ENCODE measurements around the gene JTB.

The JTB gene

DNA sequence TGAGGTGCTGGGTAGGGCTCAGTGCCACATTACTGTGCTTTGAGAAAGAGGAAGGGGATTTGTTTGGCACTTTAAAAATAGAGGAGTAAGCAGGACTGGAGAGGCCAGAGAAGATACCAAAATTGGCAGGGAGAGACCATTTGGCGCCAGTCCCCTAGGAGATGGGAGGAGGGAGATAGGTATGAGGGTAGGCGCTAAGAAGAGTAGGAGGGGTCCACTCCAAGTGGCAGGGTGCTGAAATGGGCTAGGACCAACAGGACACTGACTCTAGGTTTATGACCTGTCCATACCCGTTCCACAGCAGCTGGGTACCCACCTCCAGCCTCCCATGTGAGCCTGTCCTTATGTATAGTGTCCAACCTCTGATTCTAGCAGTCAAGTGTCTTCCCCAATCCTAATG is 18.0 kb downstream of the JTB start:
- TF ChIP-seq TCF12 (IDR thresholded peaks at IDR 0.05; ENCODE audit: low read depth): no peak
- TF ChIP-seq TEAD4 (IDR thresholded peaks at IDR 0.05): no peak
- no peak for TF ChIP-seq ZBTB7A (IDR thresholded peaks at IDR 0.05; ENCODE audit: low read depth)
- TF ChIP-seq, protein P1, sequence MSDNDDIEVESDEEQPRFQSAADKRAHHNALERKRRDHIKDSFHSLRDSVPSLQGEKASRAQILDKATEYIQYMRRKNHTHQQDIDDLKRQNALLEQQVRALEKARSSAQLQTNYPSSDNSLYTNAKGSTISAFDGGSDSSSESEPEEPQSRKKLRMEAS (IDR thresholded peaks at IDR 0.05): no peak
- TF ChIP-seq TAF1 (IDR thresholded peaks at IDR 0.05; ENCODE audit: low read depth): no peak
- TF ChIP-seq YY1 (IDR thresholded peaks at IDR 0.05; ENCODE audit: low read depth): no peak
- no peak for TF ChIP-seq EP300 (IDR thresholded peaks at IDR 0.05; ENCODE audit: borderline replicate concordance)
- no peak for TF ChIP-seq CREB1 (IDR thresholded peaks at IDR 0.05; ENCODE audit: low read depth)
- TF ChIP-seq, protein P2, sequence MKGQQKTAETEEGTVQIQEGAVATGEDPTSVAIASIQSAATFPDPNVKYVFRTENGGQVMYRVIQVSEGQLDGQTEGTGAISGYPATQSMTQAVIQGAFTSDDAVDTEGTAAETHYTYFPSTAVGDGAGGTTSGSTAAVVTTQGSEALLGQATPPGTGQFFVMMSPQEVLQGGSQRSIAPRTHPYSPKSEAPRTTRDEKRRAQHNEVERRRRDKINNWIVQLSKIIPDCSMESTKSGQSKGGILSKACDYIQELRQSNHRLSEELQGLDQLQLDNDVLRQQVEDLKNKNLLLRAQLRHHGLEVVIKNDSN (IDR thresholded peaks at IDR 0.05): no peak
- no peak for TF ChIP-seq RAD21 (IDR thresholded peaks at IDR 0.05; ENCODE audit: low read depth)
- no peak for TF ChIP-seq FOXM1 (IDR thresholded peaks at IDR 0.05; ENCODE audit: borderline replicate concordance, low read depth)
- no peak for TF ChIP-seq CEBPB (IDR thresholded peaks at IDR 0.05)
- no peak for TF ChIP-seq NFIC (IDR thresholded peaks at IDR 0.05)
- TF ChIP-seq, protein P3, sequence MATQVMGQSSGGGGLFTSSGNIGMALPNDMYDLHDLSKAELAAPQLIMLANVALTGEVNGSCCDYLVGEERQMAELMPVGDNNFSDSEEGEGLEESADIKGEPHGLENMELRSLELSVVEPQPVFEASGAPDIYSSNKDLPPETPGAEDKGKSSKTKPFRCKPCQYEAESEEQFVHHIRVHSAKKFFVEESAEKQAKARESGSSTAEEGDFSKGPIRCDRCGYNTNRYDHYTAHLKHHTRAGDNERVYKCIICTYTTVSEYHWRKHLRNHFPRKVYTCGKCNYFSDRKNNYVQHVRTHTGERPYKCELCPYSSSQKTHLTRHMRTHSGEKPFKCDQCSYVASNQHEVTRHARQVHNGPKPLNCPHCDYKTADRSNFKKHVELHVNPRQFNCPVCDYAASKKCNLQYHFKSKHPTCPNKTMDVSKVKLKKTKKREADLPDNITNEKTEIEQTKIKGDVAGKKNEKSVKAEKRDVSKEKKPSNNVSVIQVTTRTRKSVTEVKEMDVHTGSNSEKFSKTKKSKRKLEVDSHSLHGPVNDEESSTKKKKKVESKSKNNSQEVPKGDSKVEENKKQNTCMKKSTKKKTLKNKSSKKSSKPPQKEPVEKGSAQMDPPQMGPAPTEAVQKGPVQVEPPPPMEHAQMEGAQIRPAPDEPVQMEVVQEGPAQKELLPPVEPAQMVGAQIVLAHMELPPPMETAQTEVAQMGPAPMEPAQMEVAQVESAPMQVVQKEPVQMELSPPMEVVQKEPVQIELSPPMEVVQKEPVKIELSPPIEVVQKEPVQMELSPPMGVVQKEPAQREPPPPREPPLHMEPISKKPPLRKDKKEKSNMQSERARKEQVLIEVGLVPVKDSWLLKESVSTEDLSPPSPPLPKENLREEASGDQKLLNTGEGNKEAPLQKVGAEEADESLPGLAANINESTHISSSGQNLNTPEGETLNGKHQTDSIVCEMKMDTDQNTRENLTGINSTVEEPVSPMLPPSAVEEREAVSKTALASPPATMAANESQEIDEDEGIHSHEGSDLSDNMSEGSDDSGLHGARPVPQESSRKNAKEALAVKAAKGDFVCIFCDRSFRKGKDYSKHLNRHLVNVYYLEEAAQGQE (IDR thresholded peaks at IDR 0.05; ENCODE audit: low read depth): no peak
- no peak for TF ChIP-seq EGR1 (IDR thresholded peaks at IDR 0.05)

DNA sequence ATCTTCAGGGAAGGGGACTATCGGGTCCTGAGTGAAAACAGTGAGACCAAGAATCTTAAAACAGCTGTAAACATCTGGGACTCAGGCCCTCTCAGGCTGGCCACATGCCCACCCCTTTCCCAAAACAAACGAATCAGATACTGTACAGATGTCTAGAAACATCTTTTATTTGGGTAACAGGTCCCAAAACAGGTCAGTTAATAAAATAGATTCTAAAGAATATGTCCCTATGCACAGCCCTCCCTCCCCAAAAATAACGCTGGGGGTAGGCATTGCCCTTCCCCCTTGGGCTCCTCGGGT is 18.6 kb downstream of the JTB start:
- TF ChIP-seq YY1 (IDR thresholded peaks at IDR 0.05; ENCODE audit: low read depth) (no peak), ZBTB7A (IDR thresholded peaks at IDR 0.05; ENCODE audit: low read depth) (0 out of 2 replicates have a peak, but pooled peaks have one; percentile 8)

DNA sequence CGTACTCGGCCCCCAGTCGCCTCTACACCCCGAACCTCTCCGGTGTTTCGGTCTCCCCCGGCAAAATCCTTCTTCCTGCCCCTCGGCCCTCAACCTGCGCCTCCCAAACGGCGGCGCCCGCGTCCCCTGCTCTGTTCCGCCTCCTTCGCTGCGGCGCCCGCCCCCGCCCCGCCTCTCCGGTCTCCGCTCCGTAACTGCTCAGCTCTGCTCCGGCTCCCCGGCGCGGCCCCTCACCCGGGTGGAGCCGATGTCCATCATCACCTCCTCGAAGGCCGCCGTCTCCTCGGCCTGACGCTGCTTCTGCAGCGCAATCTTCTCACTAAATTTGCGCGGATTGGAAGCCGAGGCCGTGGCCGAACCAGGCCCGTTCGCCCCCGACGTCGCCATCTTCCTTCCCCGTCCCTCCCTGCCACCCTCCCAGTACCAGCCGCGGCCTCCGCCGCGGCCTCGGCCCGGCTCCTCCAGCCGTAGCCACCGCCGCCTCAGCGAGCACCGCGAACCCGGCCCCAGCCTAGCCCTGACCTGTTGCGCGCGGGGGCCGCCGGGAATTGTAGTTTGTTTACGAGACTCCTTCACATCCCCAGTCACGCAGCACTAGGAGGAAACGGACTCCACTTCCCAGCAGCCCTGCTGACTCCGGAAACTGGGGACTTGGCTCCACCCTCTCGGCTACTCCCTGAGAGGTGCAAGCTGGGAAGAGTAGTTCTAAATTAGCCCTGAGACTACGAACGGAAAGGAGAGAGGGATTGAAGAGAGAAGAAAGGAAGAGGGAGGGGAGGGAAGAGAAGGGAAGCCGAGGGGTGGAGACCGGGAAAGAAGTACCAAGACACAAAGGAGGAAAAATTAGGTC is 19.1 kb downstream of the JTB start, which contains the start of gene CRTC2:
TSS of gene CRTC2 (minus strand) at position 502 of the 850 bp plus-strand sequence. CDS start at position 387, 115 bp downstream.
- TF ChIP-seq YY1 (IDR thresholded peaks at IDR 0.05; ENCODE audit: low read depth): peak; percentile 77
- 0 out of 2 replicates have a peak, but pooled peaks have one; percentile 21 for TF ChIP-seq ZBTB7A (IDR thresholded peaks at IDR 0.05; ENCODE audit: low read depth)
- TF ChIP-seq NFIC (IDR thresholded peaks at IDR 0.05): no peak
- TF ChIP-seq, protein P3 (IDR thresholded peaks at IDR 0.05; ENCODE audit: low read depth): no peak
- no peak for TF ChIP-seq EP300 (IDR thresholded peaks at IDR 0.05; ENCODE audit: borderline replicate concordance)
- TF ChIP-seq TCF12 (IDR thresholded peaks at IDR 0.05; ENCODE audit: low read depth): peak; percentile 65
- TF ChIP-seq, protein P1 (IDR thresholded peaks at IDR 0.05): peak; percentile 28; the same call in 1 of the 2 replicates
- TF ChIP-seq, protein P2 (IDR thresholded peaks at IDR 0.05): no peak
- TF ChIP-seq CREB1 (IDR thresholded peaks at IDR 0.05; ENCODE audit: low read depth): peak; percentile 47
- 0 out of 2 replicates have a peak, but pooled peaks have one; percentile 29 for TF ChIP-seq EGR1 (IDR thresholded peaks at IDR 0.05)

DNA sequence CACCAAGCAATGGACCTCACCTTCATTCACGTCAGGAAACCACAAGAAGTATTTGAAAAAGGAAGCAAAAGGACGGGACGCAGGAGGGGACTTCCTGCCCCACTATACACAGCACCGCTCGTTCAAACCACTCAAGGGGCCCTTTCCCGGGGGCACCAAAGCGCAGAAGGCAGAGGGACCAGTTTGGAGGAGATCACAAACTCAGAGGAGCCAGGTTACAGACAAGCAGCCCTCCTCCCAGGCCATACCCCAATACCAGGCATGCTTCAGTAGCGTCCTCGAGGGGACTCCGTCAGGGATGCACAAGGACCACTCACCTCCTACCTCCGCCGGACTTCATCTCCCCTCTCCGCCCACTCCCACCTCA is 19.7 kb downstream of the JTB start:
- TF ChIP-seq TAF1 (IDR thresholded peaks at IDR 0.05; ENCODE audit: low read depth) (no peak), RAD21 (IDR thresholded peaks at IDR 0.05; ENCODE audit: low read depth) (no peak), CEBPB (IDR thresholded peaks at IDR 0.05) (no peak), NFIC (IDR thresholded peaks at IDR 0.05) (no peak), FOXM1 (IDR thresholded peaks at IDR 0.05; ENCODE audit: borderline replicate concordance, low read depth) (no peak), ZBTB7A (IDR thresholded peaks at IDR 0.05; ENCODE audit: low read depth) (no peak), EP300 (IDR thresholded peaks at IDR 0.05; ENCODE audit: borderline replicate concordance) (no peak), TCF12 (IDR thresholded peaks at IDR 0.05; ENCODE audit: low read depth) (no peak), TEAD4 (IDR thresholded peaks at IDR 0.05) (no peak)
- TF ChIP-seq, protein P3 (IDR thresholded peaks at IDR 0.05; ENCODE audit: low read depth): no peak
- TF ChIP-seq, protein P1 (IDR thresholded peaks at IDR 0.05): no peak
